Uterus (tissue), 4 donors: ENCODE data around the gene SHISA9. TPM values are rescaled to one million over a fixed set of nuclear protein-coding genes. Genes with fewer than 3 reads are reported as not detected.
"Not testable (repeated sequence)": the region's sequence is repeated elsewhere in the genome, so short reads cannot be mapped to it uniquely, and the experiment has no call there.

ENCODE experiments used
- DNase-seq, 2 donors: peaks; one replicate each; pipeline ENCODE4 v3.0.0-alpha.2; 2019 to 2020
- H3K27ac ChIP-seq, 2 donors: fragments of 200-600 bp; sonication (generic); 1 replicate in 1 of 2; 2 replicates in 1 of 2; pipeline ENCODE4 v1.5.1; 2016 to 2018
- H3K27me3 ChIP-seq, 2 donors: fragments of 200-600 bp; sonication (generic); one replicate each; pipeline ENCODE4 v1.5.1; 2018 to 2019; ENCODE audit warnings: control low read depth in 1 of 2
- H3K36me3 ChIP-seq, 2 donors: fragments of 200-600 bp; sonication (generic); one replicate each; pipeline ENCODE4 v1.5.1; 2019; ENCODE audit warnings: control low read depth in 1 of 2
- H3K4me1 ChIP-seq, 2 donors: fragments of 200-600 bp; sonication (generic); one replicate each; pipeline ENCODE4 v1.5.1; 2018 to 2019; ENCODE audit warnings: control low read depth in 1 of 2
- H3K4me3 ChIP-seq, 2 donors: fragments of 200-600 bp; sonication (generic); 1 replicate in 1 of 2; 2 replicates in 1 of 2; pipeline ENCODE4 v1.5.1; 2018 to 2019; ENCODE audit warnings: mild to moderate bottlenecking in 1 of 2
- H3K9me3 ChIP-seq, 2 donors: fragments of 200-600 bp; sonication (generic); one replicate each; pipeline ENCODE4 v1.5.1; 2019; ENCODE audit warnings: control low read depth in 1 of 2
- CTCF ChIP-seq, 4 experiments: fragments of 200-600 bp in 2 of 4; fragments of 450-650 bp in 2 of 4; sonication (generic) in 2 of 4; IDR thresholded peaks; one replicate each; pipeline ENCODE4 v1.5.1; 2016 to 2019; ENCODE audit warnings: antibody characterized with exemption in 4 of 4, mild to moderate bottlenecking in 2 of 4, moderate library complexity in 1 of 4
- POLR2A ChIP-seq, 2 donors: fragments of 450-650 bp; IDR thresholded peaks; one replicate each; pipeline ENCODE4 v1.6.1; 2016; ENCODE audit warnings: antibody characterized with exemption in 2 of 2, mild to moderate bottlenecking in 1 of 2, moderate library complexity in 1 of 2
- intact Hi-C: fragments of 100-400 bp; cut with DNase I; formaldehyde crosslinking; loops from one replicate; pipeline ENCODE4 v1.15.1; 2023; ENCODE audit warnings: low total_unique reads
- total RNA-seq, 4 donors: library from RNA; depleted of rRNA in 3 of 4; stranded (reverse); fragments of >200 nt in 3 of 4; gene quantifications; one replicate each; pipeline versions ENCODE4 v1.1.0 to v1.2.4, GENCODE V29; 2014 to 2023
- donor health status: DM: yes; HTN: yes; CAD: no.

Gene SHISA9
- total RNA-seq, result under 1 TPM in 1 of 4 donors, not detected in 3; 0.27 TPM

DNA sequence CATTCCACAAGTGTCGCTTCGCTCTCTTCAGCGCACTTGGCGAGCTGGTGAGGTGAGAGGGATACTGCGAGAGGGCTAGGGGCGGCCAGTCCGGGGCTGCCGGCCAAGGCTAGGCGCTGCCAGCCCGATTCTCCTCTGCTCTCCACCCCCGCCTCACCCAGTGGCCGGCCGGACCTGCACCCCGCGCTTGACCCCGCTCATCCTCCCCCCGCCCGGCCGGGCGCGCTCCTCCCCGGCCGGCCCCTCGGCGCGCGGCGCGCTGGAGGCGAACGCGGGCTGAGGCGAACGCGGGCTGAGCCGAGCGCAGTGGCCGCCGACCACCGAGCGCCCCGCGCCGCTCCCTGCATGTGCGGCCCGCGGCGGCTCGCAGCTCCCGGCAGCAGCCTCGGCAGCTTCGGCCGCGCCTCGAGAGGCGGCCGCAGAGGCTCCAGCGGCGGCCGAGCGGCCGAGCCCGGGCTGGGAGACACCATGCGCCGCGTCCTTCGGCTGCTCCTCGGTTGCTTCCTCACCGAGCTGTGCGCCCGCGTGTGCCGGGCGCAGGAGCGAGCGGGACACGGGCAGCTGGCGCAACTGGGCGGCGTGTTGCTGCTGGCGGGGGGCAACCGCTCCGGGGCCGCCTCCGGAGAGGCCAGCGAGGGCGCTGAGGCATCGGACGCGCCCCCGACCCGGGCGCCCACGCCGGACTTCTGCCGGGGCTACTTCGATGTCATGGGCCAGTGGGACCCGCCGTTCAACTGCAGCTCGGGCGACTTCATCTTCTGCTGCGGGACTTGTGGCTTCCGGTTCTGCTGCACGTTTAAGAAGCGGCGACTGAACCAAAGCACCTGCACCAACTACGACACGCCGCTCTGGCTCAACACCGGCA is at the start of gene SHISA9:
Gene SHISA9, plus strand, starts transcription at position 2 of the 865 bp plus-strand sequence.
- no peak for DNase-seq
- intact Hi-C loops, result no loop called here
- Histone ChIP-seq H3K4me3 (no peak within 1 kb of the TSS), H3K27me3 (peaks cover 0 to 11% of the 10 kb centered on the region in 2 donors), H3K27ac (no peak within 1 kb of the TSS), H3K9me3 (no peaks in the 10 kb centered on the region), H3K36me3 (no peaks in the 10 kb centered on the region), H3K4me1 (peaks cover 0 to 10% of the 10 kb centered on the region in 2 donors)
- TF ChIP-seq CTCF (IDR thresholded peaks at IDR 0.05) (no peak), POLR2A (IDR thresholded peaks at IDR 0.05) (no peak)

DNA sequence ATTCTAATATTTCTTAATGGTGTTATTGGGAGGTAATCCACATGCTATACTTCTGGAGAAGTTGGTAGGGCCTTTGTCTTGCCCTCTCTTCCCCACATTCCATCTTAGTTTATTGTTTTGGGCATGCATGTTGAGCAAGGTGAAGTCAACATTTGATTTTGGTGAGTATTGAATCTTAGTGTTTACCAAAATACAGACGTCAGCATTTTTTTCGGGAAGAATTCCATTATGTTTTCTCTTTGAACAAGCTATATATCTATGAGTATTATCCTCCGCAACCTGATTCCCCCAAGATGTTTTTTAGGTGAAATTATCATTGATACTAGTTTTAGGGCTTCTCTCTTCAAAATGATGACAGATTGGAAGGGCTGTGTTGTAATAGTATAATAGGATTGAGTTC is 47.4 kb upstream of the SHISA9 start:
- H3K27ac ChIP-seq, result no peak overlapping the region
- no peaks in the 10 kb centered on the region for H3K36me3 ChIP-seq
- H3K9me3 ChIP-seq, result no peaks in the 10 kb centered on the region
- H3K27me3 ChIP-seq, result no peaks in the 10 kb centered on the region
- TF ChIP-seq CTCF (IDR thresholded peaks at IDR 0.05), result no peak
- TF ChIP-seq POLR2A (IDR thresholded peaks at IDR 0.05), result no peak
- no peak for DNase-seq
- H3K4me3 ChIP-seq, result no peak overlapping the region
- intact Hi-C loops, result no loop called here
- H3K4me1 ChIP-seq, result no peaks in the 10 kb centered on the region

GRCh38 chr16:12857435-12857834 is 44.0 kb upstream of the SHISA9 start:
- H3K27ac ChIP-seq, H3K4me3 ChIP-seq, H3K4me1 ChIP-seq, H3K36me3 ChIP-seq, H3K9me3 ChIP-seq, intact Hi-C loops, H3K27me3 ChIP-seq, DNase-seq: not testable (repeated sequence)

- Histone ChIP-seq H3K9me3 (no peaks in the 10 kb centered on the region), H3K36me3 (no peaks in the 10 kb centered on the region), H3K4me1 (no peaks in the 10 kb centered on the region), H3K27me3 (no peaks in the 10 kb centered on the region), H3K4me3 (no peak overlapping the region), H3K27ac (no peak overlapping the region)
- no peak for DNase-seq
- TF ChIP-seq CTCF (IDR thresholded peaks at IDR 0.05) (no peak), POLR2A (IDR thresholded peaks at IDR 0.05) (no peak)
- intact Hi-C loops, result no loop called here
Observed at GRCh38 chr16:12862327-12862726, 39.1 kb upstream of the SHISA9 start.

DNA sequence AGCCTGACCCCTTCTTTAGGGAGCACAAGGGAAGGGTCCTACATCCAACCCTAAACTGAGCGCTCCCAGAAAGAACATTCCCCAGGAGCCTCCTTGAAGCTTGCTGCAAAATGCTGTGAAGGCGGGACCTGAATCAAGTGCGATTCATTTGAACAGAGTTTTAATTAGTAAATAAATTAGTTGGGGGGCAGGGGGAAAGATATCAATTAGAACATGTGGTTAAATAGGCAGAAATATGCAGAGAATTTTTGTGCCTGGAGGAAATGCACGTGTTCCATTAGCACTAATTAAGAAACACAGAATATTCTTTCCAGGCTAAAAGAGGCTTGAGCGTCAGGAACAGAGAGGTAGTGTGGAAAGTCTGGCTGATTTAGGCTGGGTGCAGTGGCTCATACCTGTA is 38.5 kb upstream of the SHISA9 start:
- DNase-seq, result no peak
- H3K4me3 ChIP-seq, result no peak overlapping the region
- H3K36me3 ChIP-seq, result no peaks in the 10 kb centered on the region
- H3K27me3 ChIP-seq, result no peaks in the 10 kb centered on the region
- H3K4me1 ChIP-seq, result no peaks in the 10 kb centered on the region
- H3K9me3 ChIP-seq, result no peaks in the 10 kb centered on the region
- no peak overlapping the region for H3K27ac ChIP-seq
- intact Hi-C loops, result no loop called here
- no peak for TF ChIP-seq POLR2A (IDR thresholded peaks at IDR 0.05)
- no peak for TF ChIP-seq CTCF (IDR thresholded peaks at IDR 0.05)
